DMS153 treated with DMSO at 0.1 percent for 48 hours (cell line): Measurements from ENCODE around the gene CTAG1B.
"Not testable (repeated sequence)": the region's sequence is repeated elsewhere in the genome, so short reads cannot be mapped to it uniquely, and the experiment has no call there.

Experiments used
- DNase-seq: peaks from one replicate; lab custom pipeline; 2025; ENCODE audit not compliant: unreplicated experiment; lab: John Stamatoyannopoulos, UW

CTAG1B gene

DNA sequence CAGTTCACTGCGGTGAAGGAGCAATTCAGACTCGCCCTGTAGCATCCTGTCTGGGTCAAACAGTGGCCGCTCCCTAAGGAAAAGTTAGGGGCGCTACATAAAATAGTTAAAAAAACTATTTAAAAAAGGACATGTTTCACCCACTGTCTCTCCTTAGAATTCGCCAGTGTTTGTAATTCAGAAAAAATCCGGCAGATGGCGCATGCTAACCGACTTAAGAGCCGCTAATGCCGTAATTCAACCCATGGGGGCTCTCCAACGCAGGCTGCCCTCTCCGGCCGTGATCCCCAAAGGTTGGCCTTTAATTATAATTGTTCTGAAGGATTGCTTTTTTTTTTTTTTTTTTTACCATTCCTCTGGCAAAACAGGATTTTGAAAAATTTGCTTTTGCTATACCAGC, 28.7 kb downstream of the CTAG1B start:
- not testable (repeated sequence) for DNase-seq

GRCh38 chrX:154584585-154585183, 34.4 kb downstream of the CTAG1B start, which contains the start of gene CTAG1A:
CTAG1A (plus strand) TSS chrX:154585133; CDS start chrX:154585207, 74 bp downstream.
- DNase-seq, result not testable (repeated sequence)

DNA sequence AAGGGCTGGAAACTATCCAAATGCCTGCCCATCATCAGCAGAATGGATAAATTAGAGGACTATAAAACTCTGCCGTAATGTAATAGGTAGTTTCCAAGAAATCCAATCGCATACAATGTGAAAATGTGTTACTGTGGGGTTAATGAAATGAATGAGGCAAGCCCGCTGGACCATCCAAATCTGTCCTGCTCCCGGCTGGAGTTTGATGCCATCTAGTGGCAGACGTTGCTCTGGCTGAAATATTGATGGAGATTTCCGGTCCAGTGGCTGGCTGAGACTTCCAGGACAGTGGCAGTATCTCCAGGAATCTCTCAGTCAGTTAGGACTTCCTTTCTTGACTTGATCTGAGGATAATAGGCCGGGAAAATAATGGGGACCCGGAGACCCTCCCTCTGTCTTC, 36.1 kb downstream of the CTAG1B start:
- not testable (repeated sequence) for DNase-seq

DNA sequence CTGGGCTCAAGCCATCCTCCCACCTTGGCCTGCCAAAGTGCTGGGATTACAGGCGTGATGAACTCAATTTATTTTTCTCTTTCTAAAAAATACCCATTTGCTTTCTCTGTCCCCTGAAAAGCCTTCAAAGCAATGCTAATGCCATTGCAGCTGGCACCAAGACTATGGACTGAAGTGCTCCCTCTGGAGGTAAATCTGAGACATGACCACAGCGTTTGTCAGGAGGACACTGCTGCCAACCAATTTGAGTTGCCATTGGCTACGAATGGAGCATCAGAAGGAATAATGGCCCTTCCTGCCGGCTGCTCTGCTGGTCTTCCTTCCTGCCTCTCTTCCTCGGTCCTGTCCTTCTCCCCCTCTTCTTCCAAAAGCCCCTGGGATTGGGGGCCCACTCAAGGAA, 44.0 kb downstream of the CTAG1B start:
- DNase-seq, result not testable (repeated sequence)

DNA sequence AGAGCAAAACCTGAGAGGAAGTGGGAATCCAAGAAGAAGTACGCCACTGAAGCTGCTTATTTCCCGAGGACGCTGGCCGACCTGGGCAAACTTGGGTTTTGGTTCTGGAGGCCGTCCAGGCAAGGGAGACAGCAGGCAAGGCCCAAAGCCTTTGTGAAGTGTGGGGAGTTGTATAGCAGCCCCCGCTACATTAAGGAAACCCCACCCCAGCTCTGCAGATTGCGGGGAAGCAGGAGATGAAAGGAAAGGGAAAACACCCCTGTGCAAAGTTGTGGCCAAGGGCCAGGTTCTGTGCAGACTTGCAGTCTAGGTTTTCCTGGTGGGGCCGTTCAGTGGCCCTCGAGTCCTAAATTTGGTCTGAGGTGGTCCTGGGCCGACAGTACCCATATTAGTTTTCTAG, 46.0 kb downstream of the CTAG1B start:
- DNase-seq, result not testable (repeated sequence)

GRCh38 chrX:154570361-154570760, 48.7 kb downstream of the CTAG1B start:
- DNase-seq, result not testable (repeated sequence)
